CD4-positive, alpha-beta T cell treated with Interleukin-17A for 1 hour (primary cell): ENCODE measurements around the gene GPR35.

ENCODE experiments used
- DNase-seq: peaks from one replicate; pipeline ENCODE4 v3.0.0-alpha.2; 2020

The GPR35 gene

GRCh38 chr2:240589850-240590525, 35.3 kb upstream of the GPR35 start:
- no peak for DNase-seq

DNA sequence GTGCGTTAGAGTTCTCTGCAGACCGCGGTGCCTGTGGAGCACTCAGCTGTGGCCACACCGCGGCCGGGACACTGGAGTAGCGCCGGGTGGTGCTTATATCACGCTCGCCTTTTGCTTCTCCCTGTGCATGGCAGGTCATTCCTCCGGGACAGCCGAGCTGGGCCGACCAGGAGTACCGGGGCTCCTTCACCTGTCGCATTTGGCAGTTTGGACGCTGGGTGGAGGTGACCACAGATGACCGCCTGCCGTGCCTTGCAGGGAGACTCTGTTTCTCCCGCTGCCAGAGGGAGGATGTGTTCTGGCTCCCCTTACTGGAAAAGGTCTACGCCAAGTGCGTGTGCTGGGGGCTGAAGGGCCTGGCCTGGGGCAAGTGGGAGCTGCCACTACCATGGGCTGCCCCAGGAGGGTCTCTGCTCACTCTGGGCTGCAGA, 34.6 kb upstream of the GPR35 start:
- DNase-seq = no peak

DNA sequence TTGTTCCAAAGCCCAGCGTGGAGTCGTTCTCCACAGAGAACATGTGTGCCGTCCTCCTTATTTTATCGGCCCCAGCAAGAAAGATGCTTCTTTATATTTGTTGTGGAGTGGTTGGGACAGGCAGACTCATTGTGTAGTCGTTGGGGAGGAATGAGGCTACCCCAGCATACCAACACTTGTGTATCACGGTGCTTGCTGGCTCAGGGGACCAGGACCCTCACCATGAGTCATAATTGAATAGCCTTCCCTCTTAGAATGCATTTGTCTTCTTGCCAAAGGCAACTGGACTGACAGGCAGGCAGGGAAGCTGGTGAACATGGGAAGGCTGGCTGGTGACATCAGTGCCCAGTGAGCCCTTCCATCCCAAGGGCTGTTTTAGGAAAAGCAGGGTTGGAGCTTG, 34.1 kb upstream of the GPR35 start:
- DNase-seq = no peak

DNA sequence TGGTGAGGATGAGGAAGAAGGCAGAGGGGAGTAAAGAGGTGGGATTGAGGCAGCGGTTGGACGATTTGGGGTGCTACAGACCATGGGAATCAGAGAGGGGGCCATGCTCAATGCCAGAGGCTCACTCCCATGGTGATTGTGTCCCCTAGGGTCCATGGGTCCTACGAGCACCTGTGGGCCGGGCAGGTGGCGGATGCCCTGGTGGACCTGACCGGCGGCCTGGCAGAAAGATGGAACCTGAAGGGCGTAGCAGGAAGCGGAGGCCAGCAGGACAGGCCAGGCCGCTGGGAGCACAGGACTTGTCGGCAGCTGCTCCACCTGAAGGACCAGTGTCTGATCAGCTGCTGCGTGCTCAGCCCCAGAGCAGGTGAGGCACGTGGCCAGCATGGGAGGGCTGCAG, 33.5 kb upstream of the GPR35 start:
- DNase-seq = no peak

DNA sequence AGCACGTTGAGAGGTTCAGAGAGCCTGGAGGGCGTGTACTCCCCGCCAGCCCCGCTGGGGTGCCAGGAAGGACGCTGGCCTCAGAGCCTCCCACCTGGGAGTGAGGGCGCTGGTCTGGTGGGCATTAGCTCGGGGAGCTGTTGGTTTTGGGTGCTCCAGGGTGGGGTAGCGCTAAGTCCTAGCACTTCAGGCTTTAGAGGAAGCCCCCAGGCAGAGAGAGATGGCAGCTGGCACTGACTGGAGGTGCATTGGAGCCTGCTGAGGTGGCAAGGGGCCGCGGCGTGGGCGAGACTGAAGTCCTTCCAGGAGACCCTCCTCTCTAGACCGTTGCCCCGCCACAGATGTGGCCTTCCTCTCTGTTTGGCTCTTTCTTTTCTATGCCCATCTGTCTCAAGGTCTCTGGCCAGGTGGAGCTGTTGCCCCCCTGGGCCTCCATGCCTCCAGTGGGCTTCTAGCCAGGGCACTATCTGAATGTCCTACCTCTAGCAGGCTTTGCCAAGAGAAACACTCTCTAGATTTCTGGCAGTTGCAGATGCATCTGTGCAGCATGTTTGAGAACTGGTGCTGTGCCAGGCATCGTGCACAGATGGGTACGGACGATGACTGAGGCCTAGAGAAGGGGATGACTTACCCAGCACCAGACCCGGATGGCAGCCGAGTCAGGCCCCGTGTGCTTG, 32.1 kb upstream of the GPR35 start:
- DNase-seq = no peak

DNA sequence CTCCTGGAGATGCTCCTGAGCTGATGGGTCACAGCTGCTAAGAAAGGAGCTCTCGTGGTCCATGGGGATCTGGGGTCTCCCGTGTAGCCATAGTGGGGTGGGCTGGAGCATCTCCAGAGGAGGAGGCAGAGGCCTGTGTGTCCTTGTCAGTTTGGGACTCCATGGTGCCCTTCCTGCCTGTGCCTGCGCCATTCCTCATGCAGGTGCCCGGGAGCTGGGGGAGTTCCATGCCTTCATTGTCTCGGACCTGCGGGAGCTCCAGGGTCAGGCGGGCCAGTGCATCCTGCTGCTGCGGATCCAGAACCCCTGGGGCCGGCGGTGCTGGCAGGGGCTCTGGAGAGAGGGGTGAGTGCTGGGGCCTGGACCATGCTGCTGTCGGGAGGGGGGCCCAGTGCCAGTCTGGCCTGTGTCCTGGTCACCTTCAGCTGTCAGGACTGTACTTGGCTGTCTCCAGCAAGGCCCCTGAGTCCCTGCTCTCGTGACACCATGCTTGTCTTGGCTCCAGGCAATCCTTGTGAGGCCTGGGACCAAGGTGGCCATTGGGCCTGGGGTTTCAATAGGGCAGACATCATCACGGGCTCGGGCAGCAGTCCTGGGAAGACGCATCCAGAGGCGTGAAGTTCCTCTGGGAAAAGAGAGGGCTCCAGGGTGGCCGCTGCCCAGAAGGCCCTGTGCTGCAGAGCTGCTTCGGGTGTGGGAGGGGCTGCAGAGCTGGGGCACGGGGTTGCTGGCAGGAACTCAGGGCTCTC, 31.4 kb upstream of the GPR35 start:
- no peak for DNase-seq

- DNase-seq = no peak
These were observed 30.5 kb upstream of the GPR35 start for GRCh38 chr2:240594511-240595380.

- peak; percentile 52 for DNase-seq
These were observed 29.8 kb upstream of the GPR35 start for GRCh38 chr2:240595381-240596079.

DNA sequence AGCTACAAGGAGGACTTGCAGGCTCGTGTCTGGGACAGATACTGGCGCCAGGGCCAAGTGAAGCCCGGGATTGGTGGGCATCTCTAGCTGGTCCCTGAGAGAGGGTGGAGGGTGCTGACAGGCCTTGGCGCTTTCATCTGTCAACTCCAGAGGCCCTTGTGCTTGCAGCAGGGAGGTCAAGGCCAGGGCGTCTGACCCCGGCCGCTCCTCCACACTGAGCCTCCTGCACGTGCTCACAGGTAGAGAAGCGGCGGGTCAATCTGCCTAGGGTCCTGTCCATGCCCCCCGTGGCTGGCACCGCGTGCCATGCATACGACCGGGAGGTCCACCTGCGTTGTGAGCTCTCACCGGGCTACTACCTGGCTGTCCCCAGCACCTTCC, 29.2 kb upstream of the GPR35 start:
- DNase-seq = no peak

DNA sequence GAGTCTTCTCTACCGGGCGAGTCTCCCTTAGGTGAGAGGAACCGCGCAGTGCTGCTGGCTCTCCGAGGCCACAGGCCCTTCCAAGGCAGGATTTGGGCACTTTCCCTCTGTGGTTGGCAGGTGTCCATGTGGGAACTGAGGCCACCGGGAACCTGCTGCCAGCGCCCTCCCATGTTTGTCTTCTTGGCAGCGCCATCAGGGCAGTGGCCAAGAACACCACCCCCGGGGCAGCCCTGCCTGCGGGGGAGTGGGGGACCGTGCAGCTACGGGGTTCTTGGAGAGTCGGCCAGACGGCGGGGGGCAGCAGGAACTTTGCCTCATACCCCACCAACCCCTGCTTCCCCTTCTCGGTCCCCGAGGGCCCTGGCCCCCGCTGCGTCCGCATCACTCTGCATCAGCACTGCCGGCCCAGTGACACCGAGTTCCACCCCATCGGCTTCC, 28.8 kb upstream of the GPR35 start:
- DNase-seq = no peak

DNA sequence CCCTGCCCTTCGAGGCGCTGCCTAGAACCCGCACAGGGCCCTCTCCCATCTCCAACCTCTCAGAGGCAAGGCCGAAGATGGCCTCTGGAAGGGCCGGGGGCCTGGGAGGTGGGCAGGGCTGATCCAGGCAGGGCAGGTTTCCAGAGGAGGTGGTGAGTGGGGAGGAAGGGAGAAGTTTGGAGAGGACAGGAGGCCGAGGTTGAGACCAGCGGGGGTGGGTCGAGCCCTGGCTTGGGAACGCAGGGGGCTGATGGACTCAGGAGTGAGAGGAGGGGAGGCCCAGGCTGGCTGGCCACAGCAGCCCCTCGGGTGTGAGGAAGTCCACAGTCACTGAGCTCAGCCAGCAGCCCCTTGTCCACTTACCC, 28.2 kb upstream of the GPR35 start:
- no peak for DNase-seq

GRCh38 chr2:240597419-240598181, 27.7 kb upstream of the GPR35 start:
- DNase-seq = no peak

- DNase-seq = no peak
These were observed 26.9 kb upstream of the GPR35 start for GRCh38 chr2:240598311-240598911.

DNA sequence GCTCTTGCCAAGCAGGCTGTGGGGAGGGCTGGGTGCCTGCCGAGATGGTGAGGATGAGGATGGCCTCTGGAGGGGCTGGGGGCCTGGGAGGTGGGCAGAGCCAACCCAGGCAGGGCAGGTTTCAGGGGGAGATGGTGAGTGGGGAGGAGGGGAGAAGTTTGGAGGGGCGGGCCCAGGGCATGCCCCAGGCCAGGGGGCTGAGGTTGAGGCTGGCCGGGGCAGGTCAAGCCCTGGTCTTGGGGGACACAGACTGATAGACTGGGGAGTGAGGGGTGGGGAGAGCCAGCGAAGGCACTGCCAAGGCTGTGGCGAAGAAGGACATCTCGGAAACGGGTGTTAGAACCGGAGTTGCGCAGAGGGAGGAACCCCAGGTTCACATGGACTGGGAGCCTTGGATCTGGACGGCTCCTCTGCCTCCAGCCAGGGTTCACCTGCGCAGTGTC, 26.1 kb upstream of the GPR35 start:
- no peak for DNase-seq

- no peak for DNase-seq
These were observed 24.8 kb upstream of the GPR35 start for GRCh38 chr2:240600451-240600961.

GRCh38 chr2:240601061-240601830, 24.0 kb upstream of the GPR35 start:
- DNase-seq = no peak

- DNase-seq = no peak
These were observed 23.5 kb upstream of the GPR35 start for GRCh38 chr2:240601831-240602160.

DNA sequence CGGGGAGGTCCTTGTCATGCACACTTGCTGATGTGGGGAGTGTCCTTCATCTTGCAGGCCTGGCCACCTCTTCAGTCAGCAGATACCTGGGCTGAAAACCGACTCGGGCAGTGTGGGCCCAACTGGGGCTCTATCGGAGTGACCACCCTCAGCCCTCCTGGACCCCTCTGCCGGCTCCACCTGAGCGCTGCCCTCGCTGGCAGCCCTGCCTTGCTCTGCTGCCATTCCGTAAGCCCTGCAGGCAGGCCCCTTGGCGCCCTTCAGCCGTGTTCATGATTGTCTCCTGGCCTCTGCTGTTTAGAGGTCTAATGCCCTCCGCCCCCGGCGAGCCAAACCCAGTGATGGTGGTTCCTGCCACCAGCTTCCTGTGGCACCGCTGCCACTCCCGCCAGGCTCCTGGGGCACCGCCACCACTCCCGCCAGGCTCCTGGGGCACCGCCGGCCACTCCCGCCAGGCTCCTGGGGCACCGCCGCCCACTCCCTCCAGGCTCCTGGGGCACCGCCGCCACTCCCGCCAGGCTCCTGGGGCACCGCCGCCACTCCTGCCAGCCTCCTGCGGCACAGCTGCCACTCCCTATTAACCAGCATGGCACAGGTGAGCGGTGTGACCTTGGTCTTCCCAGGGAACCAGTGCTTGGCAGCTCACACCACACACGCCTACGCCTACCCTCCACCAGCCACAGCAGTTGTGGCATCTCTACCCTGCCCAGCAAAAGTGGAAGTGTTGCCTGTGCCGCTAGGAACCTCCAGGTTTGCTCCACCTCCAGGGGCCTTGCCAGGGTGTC, 22.8 kb upstream of the GPR35 start:
- DNase-seq = no peak

GRCh38 chr2:240603081-240603835, 22.0 kb upstream of the GPR35 start:
- no peak for DNase-seq
